Stimulated activated naive CD4-positive, alpha-beta T cell (primary cell): ENCODE results near the gene UNC80.
"Not testable (repeated sequence)": the region's sequence is repeated elsewhere in the genome, so short reads cannot be mapped to it uniquely, and the experiment has no call there.

Experiments
- DNase-seq, 6 experiments: peaks; one replicate each; lab custom pipeline; 2025; lab: John Stamatoyannopoulos, UW

The UNC80 gene

GRCh38 chr2:209771474-209772289 lies at the start of gene UNC80:
TSS of gene UNC80 (plus strand) at chr2:209771832. CDS start at chr2:209772073, 241 bp downstream.
- no peak for DNase-seq

GRCh38 chr2:209726311-209726710 lies 45.3 kb upstream of the UNC80 start:
- DNase-seq = no peak

GRCh38 chr2:209727077-209727476 lies 44.6 kb upstream of the UNC80 start:
- DNase-seq = no peak

GRCh38 chr2:209734805-209735204 lies 36.8 kb upstream of the UNC80 start:
- DNase-seq = no peak

GRCh38 chr2:209741953-209742352 lies 29.7 kb upstream of the UNC80 start:
- no peak for DNase-seq

GRCh38 chr2:209753020-209753419 lies 18.6 kb upstream of the UNC80 start:
- DNase-seq = no peak

- no peak for DNase-seq
Measured at GRCh38 chr2:209757163-209757562, 14.5 kb upstream of the UNC80 start.

GRCh38 chr2:209761566-209761965 lies 10.1 kb upstream of the UNC80 start:
- no peak for DNase-seq

GRCh38 chr2:209762563-209762962 lies 9.1 kb upstream of the UNC80 start:
- no peak for DNase-seq

- DNase-seq = no peak
Measured at GRCh38 chr2:209763106-209763505, 8.5 kb upstream of the UNC80 start.

GRCh38 chr2:209766613-209767012 lies 5.0 kb upstream of the UNC80 start:
- DNase-seq = no peak

- DNase-seq = no peak
Measured at GRCh38 chr2:209767316-209767715, 4.3 kb upstream of the UNC80 start.

GRCh38 chr2:209768557-209768956 lies 3.1 kb upstream of the UNC80 start:
- no peak for DNase-seq

- DNase-seq = no peak
Measured at GRCh38 chr2:209772290-209772685, 656 bp downstream of the UNC80 start.

GRCh38 chr2:209773377-209773776 lies 1.7 kb downstream of the UNC80 start:
- no peak for DNase-seq

- no peak for DNase-seq
Measured at GRCh38 chr2:209787416-209787815, 15.8 kb downstream of the UNC80 start.

- DNase-seq = no peak
Measured at GRCh38 chr2:209788925-209789324, 17.3 kb downstream of the UNC80 start.

- no peak for DNase-seq
Measured at GRCh38 chr2:209790066-209790728, 18.6 kb downstream of the UNC80 start.

- no peak for DNase-seq
Measured at GRCh38 chr2:209791151-209791550, 19.5 kb downstream of the UNC80 start.

GRCh38 chr2:209795425-209795824 lies 23.8 kb downstream of the UNC80 start:
- DNase-seq = not testable (repeated sequence)

GRCh38 chr2:209805351-209805750 lies 33.7 kb downstream of the UNC80 start:
- DNase-seq = no peak

GRCh38 chr2:209806318-209806717 lies 34.7 kb downstream of the UNC80 start:
- no peak for DNase-seq

GRCh38 chr2:209808521-209808920 lies 36.9 kb downstream of the UNC80 start:
- DNase-seq = no peak

GRCh38 chr2:209809256-209809655 lies 37.6 kb downstream of the UNC80 start:
- no peak for DNase-seq
